ENCODE results near the gene ZG16. TPM values are rescaled to one million over a fixed set of nuclear protein-coding genes. Genes with fewer than 3 reads are reported as not detected.
A peak's percentile ranks its signal among the peaks of the same experiment; 100 is the strongest.

Gene ZG16
- total and polyA plus RNA-seq, 4 donors: 0.19 to 2.8 (median 1.7) TPM

DNA sequence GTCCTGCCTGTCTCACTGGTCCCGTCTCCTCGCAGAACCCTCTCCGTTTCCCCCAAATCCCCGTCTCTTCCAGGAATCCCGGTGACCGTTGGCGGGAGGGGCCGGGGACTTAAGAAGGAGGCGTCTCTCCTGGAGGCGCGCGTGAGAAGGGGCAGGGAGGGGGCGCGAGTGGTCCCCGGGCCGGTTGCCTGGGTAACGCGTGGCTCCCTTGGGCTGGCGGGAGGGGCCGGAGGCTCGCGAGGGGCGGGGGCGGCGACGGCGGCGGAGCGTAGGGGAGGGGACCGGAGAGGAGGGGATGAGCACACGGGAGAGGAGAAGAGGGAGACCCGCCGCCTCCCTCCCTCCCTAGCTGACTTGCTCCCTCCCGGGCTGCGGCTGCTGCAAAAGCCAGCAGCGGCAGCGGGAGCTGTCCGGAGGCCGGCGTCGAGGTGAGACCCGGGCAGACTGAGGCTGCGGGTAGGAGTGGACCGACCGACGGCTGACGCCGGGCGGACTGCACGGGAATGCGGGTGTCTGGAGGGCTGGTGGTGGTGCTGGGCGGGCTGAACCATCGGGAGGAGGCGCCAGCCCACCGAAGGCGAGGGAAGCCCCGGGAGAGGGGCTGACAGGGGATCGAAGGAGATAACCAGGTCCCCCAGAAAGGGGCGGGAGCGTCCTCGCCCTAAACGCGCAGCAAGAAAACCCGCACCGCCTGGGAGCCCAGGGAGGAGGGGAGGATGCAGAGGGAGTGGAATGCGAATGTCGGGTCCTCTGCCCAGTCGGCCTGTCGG, 34.0 kb downstream of the ZG16 start, which contains the start of gene PRRT2:
TSS of gene PRRT2 (plus strand) at position 298 of the 770 bp plus-strand sequence. CDS start 862 bp downstream, outside the sequence.
- peaks cover 19 to 59% (median 37%) of the 10 kb centered on the region in 4 donors for H3K4me1 ChIP-seq (ENCODE audit: control insufficient read depth in 4 of 4, insufficient read depth in 4 of 4, low read length in 3 of 4)
- no peak for DNase-seq (ENCODE audit: low spot score)
- 8% methylated on average over 69 of the region's 69 CpGs for WGBS

DNA sequence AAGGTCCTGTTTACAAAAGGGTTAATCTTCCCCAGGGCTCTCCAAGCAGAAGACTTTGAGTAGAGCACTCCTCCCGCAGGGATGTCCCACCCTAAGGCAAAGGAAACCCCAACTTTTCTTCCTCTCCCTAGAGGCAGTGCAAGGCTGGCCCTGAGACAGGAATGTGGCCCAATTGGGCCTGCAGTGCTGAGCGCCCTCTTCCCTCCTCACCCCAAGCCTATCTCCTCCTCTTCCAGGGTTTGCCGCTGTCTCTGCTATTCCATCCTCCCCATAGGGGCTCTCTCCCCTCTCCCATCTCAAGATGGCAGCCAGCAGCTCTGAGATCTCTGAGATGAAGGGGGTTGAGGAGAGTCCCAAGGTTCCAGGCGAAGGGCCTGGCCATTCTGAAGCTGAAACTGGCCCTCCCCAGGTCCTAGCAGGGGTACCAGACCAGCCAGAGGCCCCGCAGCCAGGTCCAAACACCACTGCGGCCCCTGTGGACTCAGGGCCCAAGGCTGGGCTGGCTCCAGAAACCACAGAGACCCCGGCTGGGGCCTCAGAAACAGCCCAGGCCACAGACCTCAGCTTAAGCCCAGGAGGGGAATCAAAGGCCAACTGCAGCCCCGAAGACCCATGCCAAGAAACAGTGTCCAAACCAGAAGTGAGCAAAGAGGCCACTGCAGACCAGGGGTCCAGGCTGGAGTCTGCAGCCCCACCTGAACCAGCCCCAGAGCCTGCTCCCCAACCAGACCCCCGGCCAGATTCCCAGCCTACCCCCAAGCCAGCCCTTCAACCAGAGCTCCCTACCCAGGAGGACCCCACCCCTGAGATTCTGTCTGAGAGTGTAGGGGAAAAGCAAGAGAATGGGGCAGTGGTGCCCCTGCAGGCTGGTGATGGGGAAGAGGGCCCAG, 34.9 kb downstream of the ZG16 start:
- DNase-seq (ENCODE audit: low spot score): no peak

More for the DNA sequence above, 34.0 kb downstream of the ZG16 start, which contains the start of gene PRRT2:
- Histone ChIP-seq H3K9me3 (ENCODE audit: control insufficient read depth in 4 of 4, low read length in 3 of 4) (no peaks in the 10 kb centered on the region), H3K36me3 (ENCODE audit: control insufficient read depth in 4 of 4, insufficient read depth in 3 of 4, low read depth in 1 of 4, low read length in 3 of 4) (peaks cover 2 to 10% (median 4%) of the 10 kb centered on the region in 4 donors), H3K27ac (ENCODE audit: low read depth in 1 of 2, low read length in 2 of 2) (peak within 1 kb of the TSS; percentile 85 to 88), H3K9ac (ENCODE audit: low read depth in 1 of 2, low read length in 2 of 2) (peak within 1 kb of the TSS in 1 of 2 donors; percentile 80), H3K27me3 (ENCODE audit: control insufficient read depth in 4 of 4, insufficient read depth in 4 of 4, low read length in 3 of 4) (no peaks in the 10 kb centered on the region), H3K4me3 (ENCODE audit: low read depth in 1 of 3, low read length in 3 of 3) (peak within 1 kb of the TSS; percentile 38 to 51 (median 46))
- TF ChIP-seq, protein P1, sequence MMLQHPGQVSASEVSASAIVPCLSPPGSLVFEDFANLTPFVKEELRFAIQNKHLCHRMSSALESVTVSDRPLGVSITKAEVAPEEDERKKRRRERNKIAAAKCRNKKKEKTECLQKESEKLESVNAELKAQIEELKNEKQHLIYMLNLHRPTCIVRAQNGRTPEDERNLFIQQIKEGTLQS (IDR thresholded peaks at IDR 0.05): no peak
- no peak for TF ChIP-seq FOXA1 (IDR thresholded peaks at IDR 0.05)
- no peak for TF ChIP-seq RAD21 (IDR thresholded peaks at IDR 0.05)
- no peak for TF ChIP-seq HNF4G (IDR thresholded peaks at IDR 0.05)
- TF ChIP-seq JUND (IDR thresholded peaks at IDR 0.05): no peak
- TF ChIP-seq NR2F2 (IDR thresholded peaks at IDR 0.05): no peak
- no peak for TF ChIP-seq FOXA2 (IDR thresholded peaks at IDR 0.05)

More for the DNA sequence above, 34.9 kb downstream of the ZG16 start:
- 87% methylated on average over 9 of the region's 9 CpGs for WGBS
- H3K27me3 ChIP-seq (ENCODE audit: control insufficient read depth in 4 of 4, insufficient read depth in 4 of 4, low read length in 3 of 4): no peaks in the 10 kb centered on the region
- H3K4me1 ChIP-seq (ENCODE audit: control insufficient read depth in 4 of 4, insufficient read depth in 4 of 4, low read length in 3 of 4): peaks cover 18 to 56% (median 36%) of the 10 kb centered on the region in 4 donors
- no peak overlapping the region for H3K27ac ChIP-seq (ENCODE audit: low read depth in 1 of 2, low read length in 2 of 2)
- TF ChIP-seq, protein P1 (IDR thresholded peaks at IDR 0.05): no peak
- TF ChIP-seq JUND (IDR thresholded peaks at IDR 0.05): no peak
- TF ChIP-seq HNF4A (conservative IDR thresholded peaks at IDR 0.05): no peak
- TF ChIP-seq, protein P2, sequence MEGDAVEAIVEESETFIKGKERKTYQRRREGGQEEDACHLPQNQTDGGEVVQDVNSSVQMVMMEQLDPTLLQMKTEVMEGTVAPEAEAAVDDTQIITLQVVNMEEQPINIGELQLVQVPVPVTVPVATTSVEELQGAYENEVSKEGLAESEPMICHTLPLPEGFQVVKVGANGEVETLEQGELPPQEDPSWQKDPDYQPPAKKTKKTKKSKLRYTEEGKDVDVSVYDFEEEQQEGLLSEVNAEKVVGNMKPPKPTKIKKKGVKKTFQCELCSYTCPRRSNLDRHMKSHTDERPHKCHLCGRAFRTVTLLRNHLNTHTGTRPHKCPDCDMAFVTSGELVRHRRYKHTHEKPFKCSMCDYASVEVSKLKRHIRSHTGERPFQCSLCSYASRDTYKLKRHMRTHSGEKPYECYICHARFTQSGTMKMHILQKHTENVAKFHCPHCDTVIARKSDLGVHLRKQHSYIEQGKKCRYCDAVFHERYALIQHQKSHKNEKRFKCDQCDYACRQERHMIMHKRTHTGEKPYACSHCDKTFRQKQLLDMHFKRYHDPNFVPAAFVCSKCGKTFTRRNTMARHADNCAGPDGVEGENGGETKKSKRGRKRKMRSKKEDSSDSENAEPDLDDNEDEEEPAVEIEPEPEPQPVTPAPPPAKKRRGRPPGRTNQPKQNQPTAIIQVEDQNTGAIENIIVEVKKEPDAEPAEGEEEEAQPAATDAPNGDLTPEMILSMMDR (IDR thresholded peaks at IDR 0.05; ENCODE audit: low read depth, low read length, missing input control): no peak
- TF ChIP-seq, protein P3, sequence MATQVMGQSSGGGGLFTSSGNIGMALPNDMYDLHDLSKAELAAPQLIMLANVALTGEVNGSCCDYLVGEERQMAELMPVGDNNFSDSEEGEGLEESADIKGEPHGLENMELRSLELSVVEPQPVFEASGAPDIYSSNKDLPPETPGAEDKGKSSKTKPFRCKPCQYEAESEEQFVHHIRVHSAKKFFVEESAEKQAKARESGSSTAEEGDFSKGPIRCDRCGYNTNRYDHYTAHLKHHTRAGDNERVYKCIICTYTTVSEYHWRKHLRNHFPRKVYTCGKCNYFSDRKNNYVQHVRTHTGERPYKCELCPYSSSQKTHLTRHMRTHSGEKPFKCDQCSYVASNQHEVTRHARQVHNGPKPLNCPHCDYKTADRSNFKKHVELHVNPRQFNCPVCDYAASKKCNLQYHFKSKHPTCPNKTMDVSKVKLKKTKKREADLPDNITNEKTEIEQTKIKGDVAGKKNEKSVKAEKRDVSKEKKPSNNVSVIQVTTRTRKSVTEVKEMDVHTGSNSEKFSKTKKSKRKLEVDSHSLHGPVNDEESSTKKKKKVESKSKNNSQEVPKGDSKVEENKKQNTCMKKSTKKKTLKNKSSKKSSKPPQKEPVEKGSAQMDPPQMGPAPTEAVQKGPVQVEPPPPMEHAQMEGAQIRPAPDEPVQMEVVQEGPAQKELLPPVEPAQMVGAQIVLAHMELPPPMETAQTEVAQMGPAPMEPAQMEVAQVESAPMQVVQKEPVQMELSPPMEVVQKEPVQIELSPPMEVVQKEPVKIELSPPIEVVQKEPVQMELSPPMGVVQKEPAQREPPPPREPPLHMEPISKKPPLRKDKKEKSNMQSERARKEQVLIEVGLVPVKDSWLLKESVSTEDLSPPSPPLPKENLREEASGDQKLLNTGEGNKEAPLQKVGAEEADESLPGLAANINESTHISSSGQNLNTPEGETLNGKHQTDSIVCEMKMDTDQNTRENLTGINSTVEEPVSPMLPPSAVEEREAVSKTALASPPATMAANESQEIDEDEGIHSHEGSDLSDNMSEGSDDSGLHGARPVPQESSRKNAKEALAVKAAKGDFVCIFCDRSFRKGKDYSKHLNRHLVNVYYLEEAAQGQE (IDR thresholded peaks at IDR 0.05): no peak
- H3K9me3 ChIP-seq (ENCODE audit: control insufficient read depth in 4 of 4, low read length in 3 of 4): no peaks in the 10 kb centered on the region
- peaks cover 2 to 10% (median 4%) of the 10 kb centered on the region in 4 donors for H3K36me3 ChIP-seq (ENCODE audit: control insufficient read depth in 4 of 4, insufficient read depth in 3 of 4, low read depth in 1 of 4, low read length in 3 of 4)
- no peak overlapping the region for H3K4me3 ChIP-seq (ENCODE audit: low read depth in 1 of 3, low read length in 3 of 3)
- H3K9ac ChIP-seq (ENCODE audit: low read depth in 1 of 2, low read length in 2 of 2): no peak overlapping the region

All from liver (tissue), 9 donors.